ENCODE data around the gene SLC25A19. TPM values are rescaled to one million over a fixed set of nuclear protein-coding genes. Genes with fewer than 3 reads are reported as not detected.
A peak's percentile ranks its signal among the peaks of the same experiment; 100 is the strongest.

The SLC25A19 gene
- total RNA-seq, 3 donors from 2014 or later = 111 to 140 (median 134) TPM

GRCh38 chr17:75246404-75246803, 42.8 kb downstream of the SLC25A19 start:
- H3K36me3 Mint-ChIP-seq (ENCODE audit: insufficient read depth) = peaks cover 39% of the 10 kb centered on the region

GRCh38 chr17:75245011-75245410, 44.2 kb downstream of the SLC25A19 start:
- ATAC-seq = no peak
- peaks cover 41% of the 10 kb centered on the region for H3K36me3 Mint-ChIP-seq (ENCODE audit: insufficient read depth)
- H3K4me1 Mint-ChIP-seq (ENCODE audit: low read depth) = peaks cover 61% of the 10 kb centered on the region

More at GRCh38 chr17:75246404-75246803, 42.8 kb downstream of the SLC25A19 start:
- peaks cover 64% of the 10 kb centered on the region for H3K4me1 Mint-ChIP-seq (ENCODE audit: low read depth)
- no peak for ATAC-seq
- H3K9me3 Mint-ChIP-seq = no peaks in the 10 kb centered on the region
- no peak for DNase-seq
- no peak overlapping the region for H3K4me3 Mint-ChIP-seq
- H3K27me3 Mint-ChIP-seq (ENCODE audit: low read depth) = no peaks in the 10 kb centered on the region

GRCh38 chr17:75244133-75244866, 44.9 kb downstream of the SLC25A19 start:
- Mint-ChIP-seq H3K27me3 (ENCODE audit: low read depth) (no peaks in the 10 kb centered on the region), H3K9me3 (no peaks in the 10 kb centered on the region), H3K4me3 (no peak overlapping the region), H3K4me1 (ENCODE audit: low read depth) (peaks cover 54% of the 10 kb centered on the region), H3K36me3 (ENCODE audit: insufficient read depth) (peaks cover 41% of the 10 kb centered on the region)
- DNase-seq (no peak), ATAC-seq (no peak)

More at GRCh38 chr17:75245011-75245410, 44.2 kb downstream of the SLC25A19 start:
- H3K27me3 Mint-ChIP-seq (ENCODE audit: low read depth) = no peaks in the 10 kb centered on the region
- DNase-seq = no peak
- no peak overlapping the region for H3K4me3 Mint-ChIP-seq
- H3K9me3 Mint-ChIP-seq = no peaks in the 10 kb centered on the region

GRCh38 chr17:75242461-75243042, 46.7 kb downstream of the SLC25A19 start:
- H3K27me3 Mint-ChIP-seq (ENCODE audit: low read depth) = no peaks in the 10 kb centered on the region
- H3K9me3 Mint-ChIP-seq = no peaks in the 10 kb centered on the region
- no peak for DNase-seq
- H3K36me3 Mint-ChIP-seq (ENCODE audit: insufficient read depth) = peaks cover 46% of the 10 kb centered on the region
- peak overlapping the region; percentile 54 for H3K4me3 Mint-ChIP-seq
- peaks cover 50% of the 10 kb centered on the region for H3K4me1 Mint-ChIP-seq (ENCODE audit: low read depth)
- ATAC-seq = peak; percentile 24 to 39

- peak overlapping the region; percentile 54 for H3K4me3 Mint-ChIP-seq
- no peaks in the 10 kb centered on the region for H3K9me3 Mint-ChIP-seq
- peaks cover 47% of the 10 kb centered on the region for H3K36me3 Mint-ChIP-seq (ENCODE audit: insufficient read depth)
- peaks cover 48% of the 10 kb centered on the region for H3K4me1 Mint-ChIP-seq (ENCODE audit: low read depth)
- DNase-seq (no peak), ATAC-seq (peak in 1 of 2 donors; percentile 16)
- no peaks in the 10 kb centered on the region for H3K27me3 Mint-ChIP-seq (ENCODE audit: low read depth)
These were observed 47.2 kb downstream of the SLC25A19 start for GRCh38 chr17:75241996-75242460.

- Mint-ChIP-seq H3K36me3 (ENCODE audit: insufficient read depth) (peaks cover 47% of the 10 kb centered on the region), H3K27me3 (ENCODE audit: low read depth) (no peaks in the 10 kb centered on the region), H3K9me3 (no peaks in the 10 kb centered on the region), H3K4me3 (peak overlapping the region; percentile 6), H3K4me1 (ENCODE audit: low read depth) (peaks cover 45% of the 10 kb centered on the region)
- DNase-seq (no peak), ATAC-seq (no peak)
These were observed 47.7 kb downstream of the SLC25A19 start for GRCh38 chr17:75241502-75241901.

- Mint-ChIP-seq H3K9me3 (no peaks in the 10 kb centered on the region), H3K27me3 (ENCODE audit: low read depth) (no peaks in the 10 kb centered on the region), H3K4me3 (no peak overlapping the region), H3K36me3 (ENCODE audit: insufficient read depth) (peaks cover 49% of the 10 kb centered on the region), H3K4me1 (ENCODE audit: low read depth) (peaks cover 45% of the 10 kb centered on the region)
- DNase-seq (no peak), ATAC-seq (no peak)
These were observed 48.1 kb downstream of the SLC25A19 start for GRCh38 chr17:75241143-75241430.

- Mint-ChIP-seq H3K36me3 (ENCODE audit: insufficient read depth) (peaks cover 46% of the 10 kb centered on the region), H3K4me1 (ENCODE audit: low read depth) (peaks cover 45% of the 10 kb centered on the region), H3K27me3 (ENCODE audit: low read depth) (no peaks in the 10 kb centered on the region), H3K4me3 (no peak overlapping the region), H3K9me3 (no peaks in the 10 kb centered on the region)
- DNase-seq = peak; percentile 42
- ATAC-seq = peak; percentile 38 to 50
These were observed 48.7 kb downstream of the SLC25A19 start for GRCh38 chr17:75240394-75241142.

- no peak for ATAC-seq
- peaks cover 45% of the 10 kb centered on the region for H3K4me1 Mint-ChIP-seq (ENCODE audit: low read depth)
- H3K36me3 Mint-ChIP-seq (ENCODE audit: insufficient read depth) = peaks cover 47% of the 10 kb centered on the region
- DNase-seq = no peak
- H3K27me3 Mint-ChIP-seq (ENCODE audit: low read depth) = no peaks in the 10 kb centered on the region
- no peaks in the 10 kb centered on the region for H3K9me3 Mint-ChIP-seq
- no peak overlapping the region for H3K4me3 Mint-ChIP-seq
These were observed 49.3 kb downstream of the SLC25A19 start for GRCh38 chr17:75239778-75240393.

GRCh38 chr17:75239214-75239613, 50.0 kb downstream of the SLC25A19 start:
- Mint-ChIP-seq H3K9me3 (no peaks in the 10 kb centered on the region), H3K36me3 (ENCODE audit: insufficient read depth) (peaks cover 49% of the 10 kb centered on the region), H3K4me1 (ENCODE audit: low read depth) (peaks cover 41% of the 10 kb centered on the region), H3K27me3 (ENCODE audit: low read depth) (no peaks in the 10 kb centered on the region), H3K4me3 (no peak overlapping the region)
- no peak for DNase-seq
- ATAC-seq = no peak

- DNase-seq (peak; percentile 51), ATAC-seq (peak; percentile 70 to 74)
- Mint-ChIP-seq H3K36me3 (ENCODE audit: insufficient read depth) (peaks cover 47% of the 10 kb centered on the region), H3K4me1 (ENCODE audit: low read depth) (peaks cover 37% of the 10 kb centered on the region), H3K4me3 (peak overlapping the region; percentile 27), H3K9me3 (no peaks in the 10 kb centered on the region), H3K27me3 (ENCODE audit: low read depth) (no peaks in the 10 kb centered on the region)
These were observed 50.5 kb downstream of the SLC25A19 start for GRCh38 chr17:75238684-75239191.

- DNase-seq (no peak), ATAC-seq (no peak)
- Mint-ChIP-seq H3K36me3 (ENCODE audit: insufficient read depth) (peaks cover 41% of the 10 kb centered on the region), H3K4me1 (ENCODE audit: low read depth) (peaks cover 31% of the 10 kb centered on the region), H3K9me3 (no peaks in the 10 kb centered on the region), H3K4me3 (no peak overlapping the region), H3K27me3 (ENCODE audit: low read depth) (no peaks in the 10 kb centered on the region)
These were observed 51.1 kb downstream of the SLC25A19 start for GRCh38 chr17:75238020-75238580.

- DNase-seq = no peak
- Mint-ChIP-seq H3K36me3 (ENCODE audit: insufficient read depth) (peaks cover 39% of the 10 kb centered on the region), H3K4me1 (ENCODE audit: low read depth) (peaks cover 24% of the 10 kb centered on the region), H3K4me3 (no peak overlapping the region), H3K9me3 (no peaks in the 10 kb centered on the region), H3K27me3 (ENCODE audit: low read depth) (no peaks in the 10 kb centered on the region)
- no peak for ATAC-seq
These were observed 51.9 kb downstream of the SLC25A19 start for GRCh38 chr17:75237100-75238014.
